Thyroid gland (tissue), 4 donors: ENCODE data around the gene ANTXR2. TPM values are rescaled to one million over a fixed set of nuclear protein-coding genes. Genes with fewer than 3 reads are reported as not detected.

Experiments used
- DNase-seq, 2 donors: peaks; one replicate each; pipeline ENCODE4 v3.0.0-alpha.2; 2019
- H3K27ac ChIP-seq, 3 donors: fragments of 200-600 bp; sonication (generic); 1 replicate in 2 of 3; 2 replicates in 1 of 3; pipeline ENCODE4 v1.5.1; 2016 to 2019; ENCODE audit warnings: mild to moderate bottlenecking in 1 of 3, moderate library complexity in 1 of 3
- H3K27me3 ChIP-seq: fragments of 200-600 bp; sonication (generic); one replicate; pipeline ENCODE4 v1.5.1; 2019
- H3K36me3 ChIP-seq, 2 donors: fragments of 200-600 bp; sonication (generic); one replicate each; pipeline ENCODE4 v1.5.1; 2016 to 2019
- H3K4me1 ChIP-seq, 2 donors: fragments of 200-600 bp; sonication (generic); one replicate each; pipeline ENCODE4 v1.5.1; 2017 to 2019
- H3K4me3 ChIP-seq, 3 donors: fragments of 200-600 bp; sonication (generic); replicated peaks in 1 of 3; 1 replicate in 2 of 3; 2 replicates in 1 of 3; pipeline ENCODE4 v1.5.1; 2016; ENCODE audit warnings: mild to moderate bottlenecking in 1 of 3
- H3K9me3 ChIP-seq: fragments of 200-600 bp; sonication (generic); one replicate; pipeline ENCODE4 v1.5.1; 2017
- CTCF ChIP-seq, 6 experiments: fragments of 200-600 bp in 3 of 6; fragments of 450-650 bp in 3 of 6; sonication (generic) in 3 of 6; IDR thresholded peaks; one replicate each; pipeline ENCODE4 v1.5.1; 2016 to 2019; ENCODE audit warnings: antibody characterized with exemption in 6 of 6, mild to moderate bottlenecking in 2 of 6, inconsistent platforms in 1 of 6, moderate library complexity in 1 of 6
- POLR2A ChIP-seq, 2 donors: fragments of 450-650 bp; IDR thresholded peaks; one replicate each; pipeline ENCODE4 v1.6.1; 2017; ENCODE audit warnings: antibody characterized with exemption in 2 of 2, mild to moderate bottlenecking in 2 of 2, moderate library complexity in 1 of 2
- WGBS, 2 donors: methylation state at CpG; one replicate each; pipeline ENCODE4 v1.1.5; 2017; 5-methylcytosine and 5-hydroxymethylcytosine counted together
- intact Hi-C: fragments of 100-400 bp; cut with DNase I; formaldehyde crosslinking; loops from one replicate; pipeline ENCODE4 v1.15.1; 2023
- total RNA-seq, 4 donors: library from RNA; depleted of rRNA; stranded (reverse); fragments of >200 nt; gene quantifications; one replicate each; pipeline ENCODE4 v1.2.3, GENCODE V29; 2016

The ANTXR2 gene
- total RNA-seq, 4 donors from 2014 or later, result 21.2 to 46.1 (median 24.3) TPM

GRCh38 chr4:79983431-79983830 is 89.6 kb downstream of the ANTXR2 start:
- Histone ChIP-seq H3K36me3 (no peaks in the 10 kb centered on the region), H3K4me1 (no peaks in the 10 kb centered on the region), H3K27ac (no peak overlapping the region), H3K27me3 (no peaks in the 10 kb centered on the region), H3K9me3 (no peaks in the 10 kb centered on the region), H3K4me3 (no peak overlapping the region)
- no peak for DNase-seq
- TF ChIP-seq CTCF (IDR thresholded peaks at IDR 0.05), result no peak
- no peak for TF ChIP-seq POLR2A (IDR thresholded peaks at IDR 0.05)
- 81 to 95% methylated on average over 4 of the region's 4 CpGs for WGBS, 2 donors
- intact Hi-C loops, result no loop called here

DNA sequence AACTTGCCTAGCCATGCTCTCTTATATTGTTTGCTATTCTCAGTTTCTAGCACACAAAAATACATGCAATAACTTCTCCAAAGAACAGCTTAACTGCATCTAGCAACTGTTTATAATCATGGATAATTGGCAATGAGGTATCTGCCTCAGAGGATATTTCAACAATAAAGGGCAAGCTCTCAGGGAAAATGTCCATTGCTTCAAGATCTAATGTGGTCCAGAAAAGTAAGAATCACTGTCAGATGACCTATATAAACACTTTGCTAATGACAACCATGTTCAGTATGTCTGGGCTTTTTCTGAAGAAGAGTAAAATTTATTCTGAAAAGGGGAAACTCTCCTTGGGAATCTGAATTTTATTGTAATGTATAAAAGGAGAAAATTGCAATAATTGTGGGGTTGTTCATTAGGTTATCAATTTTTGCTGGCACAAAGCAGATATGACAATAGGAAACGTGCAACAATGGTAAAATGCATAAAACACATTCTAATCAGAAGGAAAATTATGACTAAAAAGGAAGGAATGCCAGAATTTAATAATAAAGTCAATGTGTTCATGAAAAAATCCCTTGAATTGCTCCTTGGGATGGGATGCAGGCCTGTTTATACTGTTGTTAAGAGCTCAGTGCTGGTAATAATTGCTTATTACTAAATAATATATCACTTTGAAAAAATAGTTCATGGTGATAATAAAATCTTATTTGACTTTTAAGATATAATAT is 90.3 kb downstream of the ANTXR2 start:
- H3K27me3 ChIP-seq, result no peaks in the 10 kb centered on the region
- intact Hi-C loops, result no loop called here
- 76 to 87% methylated on average over 1 of the region's 1 CpG for WGBS, 2 donors

DNA sequence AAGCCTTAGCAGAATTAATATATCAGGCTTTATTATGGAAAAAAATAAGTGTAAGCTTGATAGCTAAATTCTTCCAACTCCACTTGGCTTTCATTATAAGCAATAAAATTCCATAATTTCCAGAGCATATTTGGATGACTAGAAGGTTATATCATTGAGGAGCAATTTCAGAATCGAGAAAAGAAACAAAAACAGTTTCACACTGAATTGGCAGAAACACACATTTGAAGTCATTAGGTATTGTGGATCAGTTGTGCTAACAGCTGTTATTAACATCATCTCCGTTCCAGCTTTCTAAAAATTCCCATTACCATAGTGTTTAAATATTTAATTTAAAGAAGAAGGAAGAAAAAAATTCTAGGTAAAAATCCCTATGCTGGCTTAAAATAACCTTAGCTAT is 92.6 kb downstream of the ANTXR2 start:
- no peak overlapping the region for H3K4me3 ChIP-seq
- H3K9me3 ChIP-seq, result no peaks in the 10 kb centered on the region
- no peaks in the 10 kb centered on the region for H3K27me3 ChIP-seq
- intact Hi-C loops, result no loop called here
- no peaks in the 10 kb centered on the region for H3K4me1 ChIP-seq
- no peak for TF ChIP-seq POLR2A (IDR thresholded peaks at IDR 0.05)
- no peak for TF ChIP-seq CTCF (IDR thresholded peaks at IDR 0.05)
- H3K27ac ChIP-seq, result no peak overlapping the region
- peaks cover 0 to 4% of the 10 kb centered on the region in 2 donors for H3K36me3 ChIP-seq
- WGBS, 2 donors, result 66 to 81% methylated on average over 2 of the region's 2 CpGs
- DNase-seq, result no peak

More for the DNA sequence above, 90.3 kb downstream of the ANTXR2 start:
- no peak for TF ChIP-seq CTCF (IDR thresholded peaks at IDR 0.05)
- TF ChIP-seq POLR2A (IDR thresholded peaks at IDR 0.05), result no peak
- DNase-seq, result no peak
- no peak overlapping the region for H3K4me3 ChIP-seq
- peaks cover 0 to under 1% of the 10 kb centered on the region in 2 donors for H3K36me3 ChIP-seq
- no peak overlapping the region for H3K27ac ChIP-seq
- no peaks in the 10 kb centered on the region for H3K4me1 ChIP-seq
- H3K9me3 ChIP-seq, result no peaks in the 10 kb centered on the region

DNA sequence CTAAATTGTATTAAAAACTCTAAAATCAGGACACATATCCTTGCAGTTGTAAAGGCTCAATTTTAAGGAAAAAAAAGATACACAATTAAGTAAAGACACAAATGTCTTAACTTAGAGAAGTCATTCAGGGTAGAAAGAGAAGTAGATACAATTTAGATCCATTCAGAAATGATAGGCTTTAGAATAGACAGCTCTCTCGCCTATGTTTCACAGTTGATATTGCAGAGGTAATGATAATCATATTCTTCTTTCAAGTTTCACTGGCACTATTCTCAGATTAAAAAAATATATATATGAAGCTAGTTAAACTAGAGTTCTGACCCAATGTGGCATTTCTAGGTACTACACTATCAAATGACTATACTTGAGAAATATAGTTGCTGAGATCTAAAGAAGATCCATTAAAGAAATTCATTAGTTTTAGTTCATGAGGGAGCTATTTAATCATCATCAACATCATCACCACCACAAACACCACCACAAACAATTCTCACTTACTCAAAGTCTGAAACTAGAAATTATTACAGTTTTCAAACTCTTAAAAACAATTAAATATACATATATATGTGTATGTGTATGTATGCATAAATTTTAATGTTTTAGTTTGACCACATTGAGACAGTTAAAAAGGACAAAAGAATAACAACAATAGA is 93.1 kb downstream of the ANTXR2 start:
- Histone ChIP-seq H3K27ac (no peak overlapping the region), H3K27me3 (no peaks in the 10 kb centered on the region), H3K36me3 (peaks cover 0 to 4% of the 10 kb centered on the region in 2 donors), H3K4me3 (no peak overlapping the region), H3K9me3 (no peaks in the 10 kb centered on the region), H3K4me1 (no peaks in the 10 kb centered on the region)
- WGBS, 2 donors, result 93 to 100% methylated on average over 1 of the region's 1 CpG
- DNase-seq, result no peak
- TF ChIP-seq POLR2A (IDR thresholded peaks at IDR 0.05), result no peak
- no peak for TF ChIP-seq CTCF (IDR thresholded peaks at IDR 0.05)
- intact Hi-C loops, result no loop called here
